HG03575 (cell line): ENCODE data around the gene MRPS22.

ENCODE experiments used
- ATAC-seq: cut with Tn5 transposase; IDR thresholded peaks from one replicate; pipeline ENCODE4 v1.9.1; 2021; ENCODE audit not compliant: unreplicated experiment, insufficient number of reproducible peaks, low FRiP score; ENCODE audit errors: extremely low read depth

MRPS22 gene

GRCh38 chr3:139309880-139310279 is 33.9 kb upstream of the MRPS22 start:
- ATAC-seq: no peak

GRCh38 chr3:139310474-139310933 is 33.3 kb upstream of the MRPS22 start:
- ATAC-seq: no peak

- no peak for ATAC-seq
Observed at GRCh38 chr3:139311557-139311956, 32.3 kb upstream of the MRPS22 start.

- ATAC-seq: no peak
Observed at GRCh38 chr3:139312416-139312815, 31.4 kb upstream of the MRPS22 start.

- ATAC-seq: no peak
Observed at GRCh38 chr3:139312959-139313358, 30.9 kb upstream of the MRPS22 start.

- no peak for ATAC-seq
Observed at GRCh38 chr3:139313921-139314320, 29.9 kb upstream of the MRPS22 start.

GRCh38 chr3:139317215-139317614 is 26.6 kb upstream of the MRPS22 start:
- no peak for ATAC-seq

GRCh38 chr3:139317660-139318430 is 26.0 kb upstream of the MRPS22 start:
- ATAC-seq: no peak

- no peak for ATAC-seq
Observed at GRCh38 chr3:139318431-139318816, 25.4 kb upstream of the MRPS22 start.

- ATAC-seq: no peak
Observed at GRCh38 chr3:139318826-139319225, 25.0 kb upstream of the MRPS22 start.

- ATAC-seq: no peak
Observed at GRCh38 chr3:139319428-139320402, 24.1 kb upstream of the MRPS22 start.

- no peak for ATAC-seq
Observed at GRCh38 chr3:139320551-139321309, 23.1 kb upstream of the MRPS22 start.

GRCh38 chr3:139322346-139322745 is 21.5 kb upstream of the MRPS22 start:
- no peak for ATAC-seq

GRCh38 chr3:139323146-139323545 is 20.7 kb upstream of the MRPS22 start:
- ATAC-seq: no peak

- ATAC-seq: no peak
Observed at GRCh38 chr3:139324456-139324855, 19.4 kb upstream of the MRPS22 start.

- ATAC-seq: no peak
Observed at GRCh38 chr3:139325551-139325950, 18.3 kb upstream of the MRPS22 start.

GRCh38 chr3:139326131-139326530 is 17.7 kb upstream of the MRPS22 start:
- ATAC-seq: no peak

GRCh38 chr3:139326707-139327106 is 17.1 kb upstream of the MRPS22 start:
- ATAC-seq: no peak

GRCh38 chr3:139327231-139327630 is 16.6 kb upstream of the MRPS22 start:
- ATAC-seq: no peak
